ENCODE measurements around the gene QRICH2. TPM values are rescaled to one million over a fixed set of nuclear protein-coding genes. Genes with fewer than 3 reads are reported as not detected.
"Not testable (repeated sequence)": the region's sequence is repeated elsewhere in the genome, so short reads cannot be mapped to it uniquely, and the experiment has no call there.

The QRICH2 gene
- total RNA-seq, 1 donor from 2014 or later, result 18.5 TPM

DNA sequence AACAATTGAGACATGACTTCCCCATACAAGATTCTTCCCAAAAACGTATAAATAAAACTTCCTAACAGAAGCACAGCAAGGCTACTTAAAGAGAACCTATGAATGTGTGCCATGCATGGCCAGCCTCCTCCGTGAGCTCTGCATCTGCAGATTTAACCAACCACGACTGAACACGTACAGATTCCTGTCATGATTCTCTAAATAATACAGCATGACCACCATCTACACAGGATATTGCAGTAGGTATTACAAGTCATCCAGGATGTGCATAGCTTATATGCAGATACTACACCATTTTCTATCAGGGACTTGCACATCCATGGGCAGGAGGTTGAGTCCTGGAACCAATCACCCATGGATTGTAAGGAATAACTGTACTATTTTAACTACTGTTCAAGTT lies 1.4 kb upstream of the QRICH2 start:
- DNase-seq (ENCODE audit: low spot score, unreplicated experiment), result no peak
- Mint-ChIP-seq H3K4me3 (ENCODE audit: low read depth) (no peak overlapping the region), H3K4me1 (ENCODE audit: low read depth) (no peaks in the 10 kb centered on the region), H3K27ac (no peak overlapping the region), H3K27me3 (no peaks in the 10 kb centered on the region), H3K9me3 (ENCODE audit: low read depth) (no peaks in the 10 kb centered on the region), H3K36me3 (ENCODE audit: insufficient read depth) (peaks cover 29% of the 10 kb centered on the region)
- TF ChIP-seq, protein P1, sequence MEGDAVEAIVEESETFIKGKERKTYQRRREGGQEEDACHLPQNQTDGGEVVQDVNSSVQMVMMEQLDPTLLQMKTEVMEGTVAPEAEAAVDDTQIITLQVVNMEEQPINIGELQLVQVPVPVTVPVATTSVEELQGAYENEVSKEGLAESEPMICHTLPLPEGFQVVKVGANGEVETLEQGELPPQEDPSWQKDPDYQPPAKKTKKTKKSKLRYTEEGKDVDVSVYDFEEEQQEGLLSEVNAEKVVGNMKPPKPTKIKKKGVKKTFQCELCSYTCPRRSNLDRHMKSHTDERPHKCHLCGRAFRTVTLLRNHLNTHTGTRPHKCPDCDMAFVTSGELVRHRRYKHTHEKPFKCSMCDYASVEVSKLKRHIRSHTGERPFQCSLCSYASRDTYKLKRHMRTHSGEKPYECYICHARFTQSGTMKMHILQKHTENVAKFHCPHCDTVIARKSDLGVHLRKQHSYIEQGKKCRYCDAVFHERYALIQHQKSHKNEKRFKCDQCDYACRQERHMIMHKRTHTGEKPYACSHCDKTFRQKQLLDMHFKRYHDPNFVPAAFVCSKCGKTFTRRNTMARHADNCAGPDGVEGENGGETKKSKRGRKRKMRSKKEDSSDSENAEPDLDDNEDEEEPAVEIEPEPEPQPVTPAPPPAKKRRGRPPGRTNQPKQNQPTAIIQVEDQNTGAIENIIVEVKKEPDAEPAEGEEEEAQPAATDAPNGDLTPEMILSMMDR (IDR thresholded peaks at IDR 0.05; ENCODE audit: unreplicated experiment), result no peak

DNA sequence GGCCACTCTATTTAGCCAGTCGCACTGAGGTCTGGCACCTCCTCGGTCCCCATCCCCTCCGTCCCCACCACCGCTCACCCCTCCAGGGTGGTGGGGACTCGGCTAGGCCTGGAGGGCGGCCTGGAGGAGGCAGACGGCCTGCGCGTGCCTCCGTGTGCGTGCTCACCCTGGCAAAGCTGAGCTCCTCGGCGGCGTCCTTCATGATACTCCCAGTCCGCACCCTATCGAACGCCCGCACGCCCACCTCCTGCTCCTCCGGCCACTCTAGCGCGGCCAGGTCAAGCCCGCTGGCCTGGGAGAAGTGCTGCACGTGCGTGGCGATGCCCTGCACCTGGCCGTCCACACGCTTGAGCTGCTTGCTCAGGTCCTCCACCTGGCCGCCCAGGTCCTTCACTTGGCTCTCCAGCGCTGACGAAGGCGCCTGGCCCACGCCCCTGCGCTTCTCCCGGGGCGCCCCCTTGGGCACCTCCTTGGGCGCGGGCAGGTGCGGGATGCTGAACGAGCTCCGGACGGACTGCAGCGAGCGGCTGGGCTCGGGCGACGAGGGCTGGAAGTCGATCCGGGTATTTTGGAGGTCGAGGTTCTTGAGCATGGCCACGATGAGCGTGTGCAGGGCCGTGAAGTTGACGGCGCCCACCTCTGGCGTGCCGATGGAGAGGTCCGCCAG lies 644 bp downstream of the QRICH2 start:
- H3K4me3 Mint-ChIP-seq (ENCODE audit: low read depth), result no peak overlapping the region
- no peaks in the 10 kb centered on the region for H3K27me3 Mint-ChIP-seq
- TF ChIP-seq, protein P1 (IDR thresholded peaks at IDR 0.05; ENCODE audit: unreplicated experiment), result no peak
- no peaks in the 10 kb centered on the region for H3K9me3 Mint-ChIP-seq (ENCODE audit: low read depth)
- H3K36me3 Mint-ChIP-seq (ENCODE audit: insufficient read depth), result peaks cover 18% of the 10 kb centered on the region
- DNase-seq (ENCODE audit: low spot score, unreplicated experiment), result no peak
- no peak overlapping the region for H3K27ac Mint-ChIP-seq
- no peaks in the 10 kb centered on the region for H3K4me1 Mint-ChIP-seq (ENCODE audit: low read depth)

DNA sequence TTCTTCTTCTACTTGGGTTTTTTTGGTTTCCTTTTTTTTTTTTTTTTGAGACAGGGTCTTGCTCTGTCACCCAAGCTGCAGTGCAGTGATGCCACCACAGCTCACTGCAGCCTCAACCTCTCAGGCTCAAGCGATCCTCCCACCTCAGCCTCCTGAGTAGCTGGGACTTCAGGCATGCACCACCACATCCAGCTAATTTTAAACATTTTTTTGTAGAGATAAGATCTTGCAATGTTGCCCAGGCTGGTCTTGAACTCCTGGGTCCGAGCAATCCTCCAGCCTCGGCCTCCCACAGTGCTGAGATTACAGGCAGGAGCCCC lies 3.0 kb downstream of the QRICH2 start:
- not testable (repeated sequence) for H3K4me3 Mint-ChIP-seq (ENCODE audit: low read depth); DNase-seq (ENCODE audit: low spot score, unreplicated experiment); H3K27me3 Mint-ChIP-seq; H3K4me1 Mint-ChIP-seq (ENCODE audit: low read depth); H3K9me3 Mint-ChIP-seq (ENCODE audit: low read depth); H3K27ac Mint-ChIP-seq
- peaks cover 12% of the 10 kb centered on the region for H3K36me3 Mint-ChIP-seq (ENCODE audit: insufficient read depth)

DNA sequence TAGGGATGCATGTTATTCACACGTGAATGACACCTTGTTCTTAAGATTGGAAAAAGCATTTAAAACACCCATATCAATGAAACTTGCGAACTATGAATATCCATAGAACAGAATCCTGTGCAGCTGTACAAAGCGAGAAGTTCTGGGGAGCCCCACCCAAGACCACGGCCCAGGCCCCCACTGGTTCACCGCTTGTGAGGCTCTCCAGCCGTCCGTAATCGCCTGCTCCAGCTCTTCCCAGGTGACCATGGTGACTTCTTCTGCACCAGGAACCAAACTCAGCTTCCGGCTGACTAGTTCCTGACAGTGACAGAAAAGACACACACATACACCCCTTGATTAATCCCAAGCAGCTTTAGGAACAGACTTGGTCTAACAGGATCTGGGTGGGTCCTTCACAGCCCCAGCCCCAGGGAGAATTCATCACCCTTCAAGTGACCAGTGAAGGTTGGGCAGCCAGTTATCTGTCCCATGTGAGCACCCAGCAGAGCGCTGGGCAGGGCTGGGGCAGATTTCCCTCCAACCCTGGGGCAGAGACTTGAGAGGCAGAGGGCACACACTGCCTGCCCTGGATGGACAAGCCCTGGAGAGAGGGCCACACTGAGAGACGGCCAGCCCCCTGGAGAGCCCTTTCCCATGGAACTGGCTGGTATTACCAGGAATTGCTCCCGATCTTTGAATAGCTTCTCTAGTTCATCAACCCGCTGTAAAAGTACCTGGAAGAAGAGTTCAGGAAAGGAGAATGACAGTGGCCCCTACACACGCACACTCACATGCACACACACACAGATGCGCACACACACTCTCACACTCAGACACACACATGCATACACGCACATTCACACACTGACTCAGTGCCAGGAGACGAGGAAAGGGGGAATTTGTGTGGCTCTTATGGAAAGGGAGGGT lies 3.6 kb downstream of the QRICH2 start:
- Mint-ChIP-seq H3K4me3 (ENCODE audit: low read depth) (no peak overlapping the region), H3K4me1 (ENCODE audit: low read depth) (no peaks in the 10 kb centered on the region), H3K27me3 (no peaks in the 10 kb centered on the region), H3K9me3 (ENCODE audit: low read depth) (no peaks in the 10 kb centered on the region), H3K27ac (no peak overlapping the region), H3K36me3 (ENCODE audit: insufficient read depth) (peaks cover 10% of the 10 kb centered on the region)
- TF ChIP-seq, protein P1 (IDR thresholded peaks at IDR 0.05; ENCODE audit: unreplicated experiment), result no peak
- DNase-seq (ENCODE audit: low spot score, unreplicated experiment), result no peak

DNA sequence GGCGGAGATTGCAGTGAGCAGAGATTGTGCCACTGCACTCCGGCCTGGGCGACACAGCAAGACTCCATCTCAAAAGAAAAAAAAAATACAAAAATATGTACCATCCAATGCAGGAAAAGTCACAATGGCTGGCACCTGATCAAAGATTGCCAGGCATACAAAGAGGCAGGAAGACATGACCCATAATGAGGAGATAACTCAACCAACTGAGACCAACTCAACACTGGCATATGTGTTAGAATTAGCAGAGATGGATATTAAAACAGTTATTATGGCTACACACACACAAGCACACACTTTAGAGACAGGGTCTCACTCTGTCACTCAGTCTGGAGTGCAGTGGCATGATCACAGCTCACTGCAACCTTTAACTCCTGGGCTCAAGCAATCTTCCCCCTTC lies 10.6 kb downstream of the QRICH2 start:
- no peaks in the 10 kb centered on the region for H3K9me3 Mint-ChIP-seq (ENCODE audit: low read depth)
- TF ChIP-seq, protein P1 (IDR thresholded peaks at IDR 0.05; ENCODE audit: unreplicated experiment), result no peak
- no peaks in the 10 kb centered on the region for H3K4me1 Mint-ChIP-seq (ENCODE audit: low read depth)
- DNase-seq (ENCODE audit: low spot score, unreplicated experiment), result no peak
- no peak overlapping the region for H3K27ac Mint-ChIP-seq
- H3K36me3 Mint-ChIP-seq (ENCODE audit: insufficient read depth), result peaks cover 4% of the 10 kb centered on the region
- no peak overlapping the region for H3K4me3 Mint-ChIP-seq (ENCODE audit: low read depth)
- H3K27me3 Mint-ChIP-seq, result no peaks in the 10 kb centered on the region
